GM12878 (cell line): Measurements from ENCODE around the gene PYGM. TPM values are rescaled to one million over a fixed set of nuclear protein-coding genes. Genes with fewer than 3 reads are reported as not detected.
A peak's percentile ranks its signal among the peaks of the same experiment; 100 is the strongest.

Source experiments
- BCL11A ChIP-seq: IDR thresholded peaks from 2 replicates; pipeline ENCODE4 v1.6.1; 2011; ENCODE audit warnings: low read depth, low read length
- CREM ChIP-seq: IDR thresholded peaks from 2 replicates; pipeline ENCODE4 v1.6.1; 2014; ENCODE audit warnings: antibody characterized with exemption, low read depth
- HCFC1 ChIP-seq: fragments of 150-350 bp; IDR thresholded peaks from 2 replicates; pipeline ENCODE4 v1.6.1; 2014; ENCODE audit warnings: low read length
- HDAC2 ChIP-seq: fragments of 200-600 bp; sonication (generic); IDR thresholded peaks from 2 replicates; pipeline ENCODE4 v1.6.1; 2017
- KAT2A ChIP-seq: conservative IDR thresholded peaks from 2 replicates; pipeline ENCODE4 v1.6.1; 2011; ENCODE audit warnings: low read depth, low read length; ENCODE audit not compliant: control insufficient read depth
- MEF2B ChIP-seq: fragments of 450-650 bp; IDR thresholded peaks from 2 replicates; pipeline ENCODE4 v1.6.1; 2018; ENCODE audit warnings: mild to moderate bottlenecking, moderate library complexity; ENCODE audit not compliant: partially characterized antibody, poor library complexity, severe bottlenecking
- MTA2 ChIP-seq: fragments of 450-650 bp; IDR thresholded peaks from 2 replicates; pipeline ENCODE4 v1.6.1; 2016; ENCODE audit warnings: low read depth, mild to moderate bottlenecking, moderate library complexity
- NFYB ChIP-seq: IDR thresholded peaks from 2 replicates; pipeline ENCODE4 v1.6.1; 2011; ENCODE audit warnings: low read depth, mild to moderate bottlenecking, low read length, improper control_type of control experiment, moderate library complexity; ENCODE audit not compliant: insufficient read depth
- POLR2AphosphoS5 ChIP-seq: IDR thresholded peaks from 2 replicates; pipeline ENCODE4 v1.6.1; 2011; ENCODE audit warnings: mild to moderate bottlenecking, low read length, inconsistent platforms
- POU2F2 ChIP-seq: IDR thresholded peaks from 3 replicates; pipeline ENCODE4 v1.6.1; 2011; ENCODE audit warnings: low read depth, mild to moderate bottlenecking, low read length, borderline replicate concordance
- RAD51 ChIP-seq: fragments of 450-650 bp; IDR thresholded peaks from 2 replicates; pipeline ENCODE4 v1.6.1; 2016; ENCODE audit warnings: moderate library complexity, mild to moderate bottlenecking, inconsistent platforms
- RB1 ChIP-seq: fragments of 450-650 bp; formaldehyde crosslinking; IDR thresholded peaks from 2 replicates; pipeline ENCODE4 v1.6.1; 2017; ENCODE audit warnings: mild to moderate bottlenecking, borderline replicate concordance
- RFX5 ChIP-seq: IDR thresholded peaks from 2 replicates; pipeline ENCODE4 v1.6.1; 2011; ENCODE audit warnings: low read depth, low read length, improper control_type of control experiment
- SRF ChIP-seq, 2 experiments: IDR thresholded peaks; 2 replicates each; pipeline ENCODE4 v1.6.1; 2011; ENCODE audit warnings: low read depth in 2 of 2, low read length in 2 of 2, mild to moderate bottlenecking in 1 of 2, moderate library complexity in 1 of 2
- ZNF274 ChIP-seq: IDR thresholded peaks from one replicate; pipeline ENCODE4 v1.8.0; 2011; ENCODE audit not compliant: insufficient read length, insufficient read depth
- ZNF384 ChIP-seq: IDR thresholded peaks from 2 replicates; pipeline ENCODE4 v1.6.1; 2012; ENCODE audit warnings: low read depth, mild to moderate bottlenecking, low read length, improper control_type of control experiment, borderline replicate concordance
- ZNF622 ChIP-seq: fragments of 450-650 bp; IDR thresholded peaks from 2 replicates; pipeline ENCODE4 v1.6.1; 2017; ENCODE audit warnings: mild to moderate bottlenecking, inconsistent platforms
- polyA plus RNA-seq, 11 experiments: library from polyadenylated mRNA; depleted of rRNA in 4 of 11; unstranded in 6 of 11; stranded (reverse) in 5 of 11; fragments of >200 nt; fragmentation: Nextera tagmentation in 4 of 11; fragmentation: Illumina TruSeq in 1 of 11; extraction: Ambion mirVana in 4 of 11; extraction: Trizol in 1 of 11; gene quantifications; 1 replicate in 1 of 11; 2 replicates in 10 of 11; pipeline versions ENCODE4 v1.2.1 to v1.2.3, GENCODE V29; 2011 to 2016; ENCODE audit warnings: inconsistent platforms in 2 of 11, missing spikeins in 2 of 11, low read depth in 1 of 11
- total RNA-seq, 4 experiments: library from RNA; depleted of rRNA in 3 of 4; stranded (reverse); fragments of >200 nt in 3 of 4; fragmentation: Illumina TruSeq in 1 of 4; extraction: Trizol in 1 of 4; gene quantifications; 2 replicates each; pipeline versions ENCODE4 v1.2.1 to v1.2.3, GENCODE V29; 2013 to 2021
- TF ChIP-seq, protein P1 (sequence below): fragments of 450-650 bp; IDR thresholded peaks from 2 replicates; pipeline ENCODE4 v1.6.1; 2017; ENCODE audit warnings: mild to moderate bottlenecking
- TF ChIP-seq, protein P2 (sequence below): fragments of 450-650 bp; IDR thresholded peaks from 2 replicates; pipeline ENCODE4 v1.6.1; 2017; ENCODE audit warnings: low read depth, mild to moderate bottlenecking, moderate library complexity
- TF ChIP-seq, protein P3 (sequence below): fragments of 450-650 bp; formaldehyde crosslinking; IDR thresholded peaks from 2 replicates; pipeline ENCODE4 v1.4.0; 2022; ENCODE audit warnings: mild to moderate bottlenecking, moderate library complexity
- TF ChIP-seq, protein P4 (sequence below): IDR thresholded peaks from 2 replicates; pipeline ENCODE4 v1.6.1; 2011; ENCODE audit warnings: low read depth, mild to moderate bottlenecking, low read length, moderate library complexity, borderline replicate concordance; ENCODE audit errors: extremely low read depth
- TF ChIP-seq, protein P5 (sequence below): IDR thresholded peaks from 2 replicates; pipeline ENCODE4 v1.6.1; 2012; ENCODE audit warnings: low read length, inconsistent platforms
- TF ChIP-seq, protein P6 (sequence below): fragments of 450-650 bp; IDR thresholded peaks from 2 replicates; pipeline ENCODE4 v1.6.1; 2016; ENCODE audit warnings: mild to moderate bottlenecking

Gene PYGM
- total and polyA plus RNA-seq, 10 of the 15 experiments (the other 5 are each of a cell fraction or from before 2014, with no cell fraction given), result 0.04 to 3.7 (median 0.27) TPM; not detected in 1

DNA sequence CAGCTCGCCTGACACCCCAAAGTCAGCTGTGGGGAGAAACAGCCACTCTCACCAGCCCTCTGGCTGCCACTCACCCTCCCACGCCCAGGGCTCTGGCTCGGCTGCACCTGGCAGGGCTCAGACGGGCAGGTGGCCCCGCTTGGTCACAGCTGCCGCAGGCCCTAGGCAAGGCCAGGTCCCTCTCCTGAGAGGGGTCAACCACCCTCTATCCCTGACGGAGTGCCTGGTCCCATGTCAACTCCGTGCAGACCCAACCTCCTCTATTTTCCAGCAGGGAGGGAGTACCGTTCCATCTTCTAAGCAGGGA lies 41.3 kb upstream of the PYGM start (continued):
- TF ChIP-seq, protein P1, sequence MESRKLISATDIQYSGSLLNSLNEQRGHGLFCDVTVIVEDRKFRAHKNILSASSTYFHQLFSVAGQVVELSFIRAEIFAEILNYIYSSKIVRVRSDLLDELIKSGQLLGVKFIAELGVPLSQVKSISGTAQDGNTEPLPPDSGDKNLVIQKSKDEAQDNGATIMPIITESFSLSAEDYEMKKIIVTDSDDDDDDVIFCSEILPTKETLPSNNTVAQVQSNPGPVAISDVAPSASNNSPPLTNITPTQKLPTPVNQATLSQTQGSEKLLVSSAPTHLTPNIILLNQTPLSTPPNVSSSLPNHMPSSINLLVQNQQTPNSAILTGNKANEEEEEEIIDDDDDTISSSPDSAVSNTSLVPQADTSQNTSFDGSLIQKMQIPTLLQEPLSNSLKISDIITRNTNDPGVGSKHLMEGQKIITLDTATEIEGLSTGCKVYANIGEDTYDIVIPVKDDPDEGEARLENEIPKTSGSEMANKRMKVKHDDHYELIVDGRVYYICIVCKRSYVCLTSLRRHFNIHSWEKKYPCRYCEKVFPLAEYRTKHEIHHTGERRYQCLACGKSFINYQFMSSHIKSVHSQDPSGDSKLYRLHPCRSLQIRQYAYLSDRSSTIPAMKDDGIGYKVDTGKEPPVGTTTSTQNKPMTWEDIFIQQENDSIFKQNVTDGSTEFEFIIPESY, result no peak
- TF ChIP-seq SRF (IDR thresholded peaks at IDR 0.05; ENCODE audit: low read depth in 2 of 2, low read length in 2 of 2) (no peak), MTA2 (no peak), HCFC1 (no peak), HDAC2 (no peak), NFYB (no peak), RFX5 (no peak), POLR2AphosphoS5 (0 out of 2 replicates have a peak, but pooled peaks have one; percentile 22), ZNF274 (no peak), KAT2A (no peak), ZNF622 (no peak), MEF2B (no peak), CREM (no peak), POU2F2 (no peak), RB1 (no peak), RAD51 (no peak), ZNF384 (no peak), BCL11A (no peak)
- TF ChIP-seq, protein P2, sequence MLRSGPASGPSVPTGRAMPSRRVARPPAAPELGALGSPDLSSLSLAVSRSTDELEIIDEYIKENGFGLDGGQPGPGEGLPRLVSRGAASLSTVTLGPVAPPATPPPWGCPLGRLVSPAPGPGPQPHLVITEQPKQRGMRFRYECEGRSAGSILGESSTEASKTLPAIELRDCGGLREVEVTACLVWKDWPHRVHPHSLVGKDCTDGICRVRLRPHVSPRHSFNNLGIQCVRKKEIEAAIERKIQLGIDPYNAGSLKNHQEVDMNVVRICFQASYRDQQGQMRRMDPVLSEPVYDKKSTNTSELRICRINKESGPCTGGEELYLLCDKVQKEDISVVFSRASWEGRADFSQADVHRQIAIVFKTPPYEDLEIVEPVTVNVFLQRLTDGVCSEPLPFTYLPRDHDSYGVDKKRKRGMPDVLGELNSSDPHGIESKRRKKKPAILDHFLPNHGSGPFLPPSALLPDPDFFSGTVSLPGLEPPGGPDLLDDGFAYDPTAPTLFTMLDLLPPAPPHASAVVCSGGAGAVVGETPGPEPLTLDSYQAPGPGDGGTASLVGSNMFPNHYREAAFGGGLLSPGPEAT, result no peak
- TF ChIP-seq, protein P3, sequence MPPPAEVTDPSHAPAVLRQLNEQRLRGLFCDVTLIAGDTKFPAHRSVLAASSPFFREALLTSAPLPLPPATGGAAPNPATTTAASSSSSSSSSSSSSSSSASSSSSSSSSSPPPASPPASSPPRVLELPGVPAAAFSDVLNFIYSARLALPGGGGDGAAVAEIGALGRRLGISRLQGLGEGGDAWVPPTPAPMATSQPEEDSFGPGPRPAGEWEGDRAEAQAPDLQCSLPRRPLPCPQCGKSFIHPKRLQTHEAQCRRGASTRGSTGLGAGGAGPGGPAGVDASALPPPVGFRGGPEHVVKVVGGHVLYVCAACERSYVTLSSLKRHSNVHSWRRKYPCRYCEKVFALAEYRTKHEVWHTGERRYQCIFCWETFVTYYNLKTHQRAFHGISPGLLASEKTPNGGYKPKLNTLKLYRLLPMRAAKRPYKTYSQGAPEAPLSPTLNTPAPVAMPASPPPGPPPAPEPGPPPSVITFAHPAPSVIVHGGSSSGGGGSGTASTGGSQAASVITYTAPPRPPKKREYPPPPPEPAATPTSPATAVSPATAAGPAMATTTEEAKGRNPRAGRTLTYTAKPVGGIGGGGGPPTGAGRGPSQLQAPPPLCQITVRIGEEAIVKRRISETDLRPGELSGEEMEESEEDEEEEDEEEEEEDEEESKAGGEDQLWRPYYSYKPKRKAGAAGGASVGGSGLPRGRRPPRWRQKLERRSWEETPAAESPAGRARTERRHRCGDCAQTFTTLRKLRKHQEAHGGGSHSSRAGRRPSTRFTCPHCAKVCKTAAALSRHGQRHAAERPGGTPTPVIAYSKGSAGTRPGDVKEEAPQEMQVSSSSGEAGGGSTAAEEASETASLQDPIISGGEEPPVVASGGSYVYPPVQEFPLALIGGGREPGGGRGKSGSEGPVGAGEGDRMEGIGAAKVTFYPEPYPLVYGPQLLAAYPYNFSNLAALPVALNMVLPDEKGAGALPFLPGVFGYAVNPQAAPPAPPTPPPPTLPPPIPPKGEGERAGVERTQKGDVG (CRISPR knock-in tag), result no peak
- TF ChIP-seq, protein P4, sequence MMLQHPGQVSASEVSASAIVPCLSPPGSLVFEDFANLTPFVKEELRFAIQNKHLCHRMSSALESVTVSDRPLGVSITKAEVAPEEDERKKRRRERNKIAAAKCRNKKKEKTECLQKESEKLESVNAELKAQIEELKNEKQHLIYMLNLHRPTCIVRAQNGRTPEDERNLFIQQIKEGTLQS, result no peak
- TF ChIP-seq, protein P5, sequence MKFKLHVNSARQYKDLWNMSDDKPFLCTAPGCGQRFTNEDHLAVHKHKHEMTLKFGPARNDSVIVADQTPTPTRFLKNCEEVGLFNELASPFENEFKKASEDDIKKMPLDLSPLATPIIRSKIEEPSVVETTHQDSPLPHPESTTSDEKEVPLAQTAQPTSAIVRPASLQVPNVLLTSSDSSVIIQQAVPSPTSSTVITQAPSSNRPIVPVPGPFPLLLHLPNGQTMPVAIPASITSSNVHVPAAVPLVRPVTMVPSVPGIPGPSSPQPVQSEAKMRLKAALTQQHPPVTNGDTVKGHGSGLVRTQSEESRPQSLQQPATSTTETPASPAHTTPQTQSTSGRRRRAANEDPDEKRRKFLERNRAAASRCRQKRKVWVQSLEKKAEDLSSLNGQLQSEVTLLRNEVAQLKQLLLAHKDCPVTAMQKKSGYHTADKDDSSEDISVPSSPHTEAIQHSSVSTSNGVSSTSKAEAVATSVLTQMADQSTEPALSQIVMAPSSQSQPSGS, result no peak
- TF ChIP-seq, protein P6, sequence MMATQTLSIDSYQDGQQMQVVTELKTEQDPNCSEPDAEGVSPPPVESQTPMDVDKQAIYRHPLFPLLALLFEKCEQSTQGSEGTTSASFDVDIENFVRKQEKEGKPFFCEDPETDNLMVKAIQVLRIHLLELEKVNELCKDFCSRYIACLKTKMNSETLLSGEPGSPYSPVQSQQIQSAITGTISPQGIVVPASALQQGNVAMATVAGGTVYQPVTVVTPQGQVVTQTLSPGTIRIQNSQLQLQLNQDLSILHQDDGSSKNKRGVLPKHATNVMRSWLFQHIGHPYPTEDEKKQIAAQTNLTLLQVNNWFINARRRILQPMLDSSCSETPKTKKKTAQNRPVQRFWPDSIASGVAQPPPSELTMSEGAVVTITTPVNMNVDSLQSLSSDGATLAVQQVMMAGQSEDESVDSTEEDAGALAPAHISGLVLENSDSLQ, result peak; percentile 93
